PC-3 (cell line): ENCODE results near the gene BCL2L11. TPM values are rescaled to one million over a fixed set of nuclear protein-coding genes. Genes with fewer than 3 reads are reported as not detected.

Experiments used
- ATAC-seq: fragments of 200-7000 bp; cut with Tn5 transposase; 2 replicates; pipeline ENCODE4 v1.9.1; 2020; ENCODE audit warnings: mild to moderate bottlenecking, moderate library complexity
- BruUV-seq: library from RNA; stranded (reverse); fragments of 400-500 nt; replicated peaks from 2 replicates; lab custom pipeline; 2021; lab: Mats Ljungman, UMichigan
- CTCF ChIA-PET: fragments of 300-600 bp; sonication (Branson Sonifier 250); formaldehyde crosslinking; loops from one replicate; lab custom pipeline; 2022; ENCODE audit warnings: antibody characterized with exemption; lab: Charles Lee
- POLR2A ChIA-PET: fragments of 300-600 bp; sonication (Branson Sonifier 250); formaldehyde crosslinking; loops from one replicate; lab custom pipeline; 2022; ENCODE audit warnings: antibody characterized with exemption; ENCODE audit not compliant: unreplicated experiment; lab: Charles Lee
- DNase-seq: peaks from one replicate; pipeline ENCODE4 v3.0.0-alpha.2; 2015
- H2AFZ ChIP-seq: fragments of 300-600 bp; sonication (generic); 2 replicates; pipeline ENCODE4 v1.6.0; 2016; ENCODE audit warnings: antibody characterized with exemption, low read length
- H3F3A ChIP-seq: fragments of 300-600 bp; sonication (generic); one replicate; pipeline ENCODE4 v1.6.0; 2017; ENCODE audit warnings: antibody characterized with exemption, low read length, control low read depth, mild to moderate bottlenecking; ENCODE audit not compliant: unreplicated experiment
- H3K27ac ChIP-seq: fragments of 300-600 bp; sonication (generic); 2 replicates; pipeline ENCODE4 v1.5.1; 2016; ENCODE audit warnings: mild to moderate bottlenecking, low read length
- H3K27me3 ChIP-seq: fragments of 300-600 bp; sonication (generic); 2 replicates; pipeline ENCODE4 v1.6.1; 2016; ENCODE audit warnings: low read length, mixed read lengths
- H3K36me3 ChIP-seq: fragments of 300-600 bp; sonication (generic); 2 replicates; pipeline ENCODE4 v1.6.1; 2016; ENCODE audit warnings: low read depth, mixed run types, low read length, mixed read lengths
- H3K4me1 ChIP-seq: fragments of 300-600 bp; sonication (generic); 2 replicates; pipeline ENCODE4 v1.5.1; 2016; ENCODE audit warnings: low read length; ENCODE audit not compliant: insufficient read depth
- H3K4me2 ChIP-seq: fragments of 300-600 bp; sonication (generic); 2 replicates; pipeline ENCODE4 v1.6.0; 2016; ENCODE audit warnings: low read length
- H3K4me3 ChIP-seq: fragments of 300-600 bp; sonication (generic); 2 replicates; pipeline ENCODE4 v1.5.1; 2016; ENCODE audit warnings: mild to moderate bottlenecking, low read length, mixed read lengths
- H3K79me2 ChIP-seq: fragments of 300-600 bp; sonication (generic); 2 replicates; pipeline ENCODE4 v1.6.1; 2017; ENCODE audit warnings: low read length, mixed read lengths
- H3K9ac ChIP-seq: fragments of 300-600 bp; sonication (generic); 2 replicates; pipeline ENCODE4 v1.6.0; 2016; ENCODE audit warnings: mild to moderate bottlenecking, low read length
- H3K9me2 ChIP-seq: fragments of 300-600 bp; sonication (generic); replicated peaks from 2 replicates; pipeline ENCODE4 v1.6.1; 2016; ENCODE audit warnings: mixed run types, low read length, mixed read lengths
- H3K9me3 ChIP-seq: fragments of 300-600 bp; sonication (generic); 2 replicates; pipeline ENCODE4 v1.6.1; 2016; ENCODE audit warnings: low read length, mixed read lengths
- H4K20me1 ChIP-seq: fragments of 300-600 bp; sonication (generic); 2 replicates; pipeline ENCODE4 v1.6.1; 2016; ENCODE audit warnings: low read length, mixed read lengths
- EZH2 ChIP-seq: fragments of 300-600 bp; sonication (generic); IDR thresholded peaks from one replicate; pipeline ENCODE4 v1.6.1; 2017; ENCODE audit warnings: antibody characterized with exemption, mild to moderate bottlenecking, low read length; ENCODE audit not compliant: unreplicated experiment
- EZH2phosphoT487 ChIP-seq: fragments of 300-600 bp; sonication (generic); IDR thresholded peaks from 2 replicates; pipeline ENCODE4 v1.6.1; 2018; ENCODE audit warnings: mild to moderate bottlenecking, antibody characterized with exemption, low read length, borderline replicate concordance
- intact Hi-C: fragments of 100-400 bp; cut with micrococcal nuclease; formaldehyde crosslinking; loops from 2 replicates; pipeline ENCODE4 v1.9.0; 2023
- total RNA-seq: library from RNA; depleted of rRNA; stranded (reverse); fragments of >200 nt; gene quantifications from 2 replicates; pipeline ENCODE4 v1.2.3, GENCODE V29; 2014
- TF ChIP-seq, protein P1 (sequence below): fragments of 300-600 bp; sonication (generic); conservative IDR thresholded peaks from 2 replicates; pipeline ENCODE4 v1.5.1; 2017; ENCODE audit warnings: antibody characterized with exemption, low read depth, mild to moderate bottlenecking, low read length

The BCL2L11 gene
- total RNA-seq, 1 experiment from 2014 or later, result 11.3 TPM

DNA sequence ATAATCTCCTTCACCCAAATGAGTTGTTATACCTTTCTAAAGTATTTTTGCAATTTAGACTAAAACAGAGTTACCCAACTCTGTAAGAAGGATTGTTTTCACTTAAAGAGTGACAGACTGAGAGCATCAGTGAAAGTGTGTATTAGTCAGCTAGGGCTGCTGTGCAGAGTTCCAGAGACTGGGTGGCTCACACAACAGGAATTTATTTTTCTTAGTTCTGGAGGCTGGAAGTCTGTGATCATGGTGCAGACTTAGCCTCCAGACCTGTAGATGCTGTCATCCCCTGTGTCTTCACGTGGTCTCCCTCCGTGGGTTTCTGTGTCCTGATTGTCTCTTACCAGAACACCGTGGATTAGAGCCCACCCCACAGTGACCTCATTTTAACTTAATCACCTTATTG, 40.0 kb downstream of the BCL2L11 start:
- no peak overlapping the region for H2AFZ ChIP-seq
- H3K27ac ChIP-seq, result no peak overlapping the region
- no peaks in the 10 kb centered on the region for H3K27me3 ChIP-seq
- H4K20me1 ChIP-seq, result peaks cover 11% of the 10 kb centered on the region; the same call in 1 of the 2 replicates
- H3K36me3 ChIP-seq, result peaks cover 32% of the 10 kb centered on the region; the same call in 1 of the 2 replicates
- ChIA-PET POLR2A (no interaction called here), CTCF (no interaction called here)
- H3K4me2 ChIP-seq, result no peak overlapping the region
- TF ChIP-seq EZH2 (no peak), EZH2phosphoT487 (no peak)
- TF ChIP-seq, protein P1, sequence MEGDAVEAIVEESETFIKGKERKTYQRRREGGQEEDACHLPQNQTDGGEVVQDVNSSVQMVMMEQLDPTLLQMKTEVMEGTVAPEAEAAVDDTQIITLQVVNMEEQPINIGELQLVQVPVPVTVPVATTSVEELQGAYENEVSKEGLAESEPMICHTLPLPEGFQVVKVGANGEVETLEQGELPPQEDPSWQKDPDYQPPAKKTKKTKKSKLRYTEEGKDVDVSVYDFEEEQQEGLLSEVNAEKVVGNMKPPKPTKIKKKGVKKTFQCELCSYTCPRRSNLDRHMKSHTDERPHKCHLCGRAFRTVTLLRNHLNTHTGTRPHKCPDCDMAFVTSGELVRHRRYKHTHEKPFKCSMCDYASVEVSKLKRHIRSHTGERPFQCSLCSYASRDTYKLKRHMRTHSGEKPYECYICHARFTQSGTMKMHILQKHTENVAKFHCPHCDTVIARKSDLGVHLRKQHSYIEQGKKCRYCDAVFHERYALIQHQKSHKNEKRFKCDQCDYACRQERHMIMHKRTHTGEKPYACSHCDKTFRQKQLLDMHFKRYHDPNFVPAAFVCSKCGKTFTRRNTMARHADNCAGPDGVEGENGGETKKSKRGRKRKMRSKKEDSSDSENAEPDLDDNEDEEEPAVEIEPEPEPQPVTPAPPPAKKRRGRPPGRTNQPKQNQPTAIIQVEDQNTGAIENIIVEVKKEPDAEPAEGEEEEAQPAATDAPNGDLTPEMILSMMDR, result no peak
- ATAC-seq (peak; percentile 55; the same call in 1 of the 2 replicates), DNase-seq (peak; percentile 55)
- H3K9me3 ChIP-seq, result no peaks in the 10 kb centered on the region
- no peak overlapping the region for H3K4me3 ChIP-seq
- intact Hi-C loops, result no loop called here
- H3K9me2 ChIP-seq, result no peaks in the 10 kb centered on the region
- peaks cover 10% of the 10 kb centered on the region; the same call in 1 of the 2 replicates for H3K79me2 ChIP-seq
- H3F3A ChIP-seq, result no peaks in the 10 kb centered on the region
- no peaks in the 10 kb centered on the region; the same call in 1 of the 2 replicates for H3K4me1 ChIP-seq
- H3K9ac ChIP-seq, result no peak overlapping the region
- BruUV-seq, result no TSS peak

DNA sequence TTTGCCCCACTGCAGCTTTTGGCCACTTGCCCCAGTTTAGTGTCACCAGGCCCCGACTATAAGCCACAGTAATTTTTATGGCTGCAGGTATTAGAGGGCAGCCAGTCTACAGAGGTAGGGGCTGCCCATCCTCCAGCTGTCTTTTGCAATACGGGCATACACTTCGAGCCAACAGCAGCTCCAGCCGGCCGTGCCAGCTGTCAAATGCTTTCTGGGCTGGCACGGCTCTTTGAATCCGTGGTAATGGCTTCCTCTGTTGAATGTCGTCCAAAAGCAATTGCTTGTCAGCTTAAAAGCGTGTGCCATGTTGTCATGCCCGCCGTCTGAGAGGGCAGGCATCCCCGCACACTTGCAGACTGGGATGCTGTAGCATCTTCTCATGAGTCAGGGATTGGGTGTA, 41.3 kb downstream of the BCL2L11 start:
- Histone ChIP-seq H3K4me2 (no peak overlapping the region), H2AFZ (no peak overlapping the region), H3F3A (no peaks in the 10 kb centered on the region), H3K27me3 (no peaks in the 10 kb centered on the region), H4K20me1 (peaks cover 11% of the 10 kb centered on the region; the same call in 1 of the 2 replicates), H3K79me2 (peaks cover 8% of the 10 kb centered on the region; the same call in 1 of the 2 replicates), H3K27ac (no peak overlapping the region), H3K36me3 (peaks cover 34% of the 10 kb centered on the region; the same call in 1 of the 2 replicates), H3K9me3 (no peaks in the 10 kb centered on the region), H3K4me3 (no peak overlapping the region), H3K4me1 (no peaks in the 10 kb centered on the region; the same call in 1 of the 2 replicates), H3K9me2 (no peaks in the 10 kb centered on the region), H3K9ac (no peak overlapping the region)
- DNase-seq (no peak), ATAC-seq (no peak)
- TF ChIP-seq EZH2 (no peak), EZH2phosphoT487 (no peak)
- TF ChIP-seq, protein P1, result no peak
- CTCF ChIA-PET, result no interaction called here
- POLR2A ChIA-PET, result no interaction called here
- intact Hi-C loops, result no loop called here
- BruUV-seq, result no TSS peak

DNA sequence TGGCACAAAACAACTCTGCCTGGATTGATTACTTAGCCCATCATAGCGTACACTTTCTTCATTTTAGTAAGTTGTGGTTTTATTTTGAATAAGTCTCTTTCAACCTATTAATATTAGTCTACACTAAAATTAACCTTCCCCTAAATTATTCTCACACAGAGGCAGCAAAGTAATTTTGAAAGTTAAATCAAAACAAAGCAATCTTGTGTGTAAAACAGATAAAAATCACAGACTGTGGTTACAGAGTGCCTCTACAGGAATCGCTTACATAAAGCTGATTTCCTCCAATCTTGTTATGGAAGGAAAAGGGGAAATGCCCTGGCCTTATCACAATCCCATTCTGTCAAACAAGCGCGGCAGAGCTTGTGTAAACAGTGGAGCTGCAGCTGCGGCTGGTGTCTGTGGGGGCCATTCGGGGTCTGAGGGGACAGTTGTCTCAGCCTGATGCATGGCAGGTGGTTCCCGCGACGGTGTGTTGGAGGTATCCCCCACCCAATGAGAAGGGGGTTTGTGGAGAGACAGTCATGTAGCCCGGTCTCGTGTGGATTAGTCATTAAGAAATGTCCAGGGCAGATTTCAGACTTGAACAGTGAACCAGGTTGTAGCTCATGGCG, 42.1 kb downstream of the BCL2L11 start:
- Histone ChIP-seq H3F3A (no peaks in the 10 kb centered on the region), H3K4me2 (no peak overlapping the region), H2AFZ (no peak overlapping the region), H3K4me1 (peaks cover 6% of the 10 kb centered on the region), H3K36me3 (peaks cover 29% of the 10 kb centered on the region; the same call in 1 of the 2 replicates), H3K9me2 (no peaks in the 10 kb centered on the region), H3K4me3 (no peak overlapping the region), H3K27me3 (no peaks in the 10 kb centered on the region), H4K20me1 (peaks cover 11% of the 10 kb centered on the region; the same call in 1 of the 2 replicates), H3K9me3 (no peaks in the 10 kb centered on the region), H3K27ac (no peak overlapping the region), H3K9ac (no peak overlapping the region), H3K79me2 (peaks cover 3% of the 10 kb centered on the region; the same call in 1 of the 2 replicates)
- DNase-seq, result no peak
- POLR2A ChIA-PET, result no interaction called here
- intact Hi-C loops, result no loop called here
- BruUV-seq, result no TSS peak
- TF ChIP-seq, protein P1, result no peak
- TF ChIP-seq EZH2phosphoT487, result no peak
- no peak for TF ChIP-seq EZH2
- CTCF ChIA-PET, result no interaction called here
- no peak for ATAC-seq
